Ovary (tissue), 9 donors: Measurements from ENCODE around the gene FTO. TPM values are rescaled to one million over a fixed set of nuclear protein-coding genes. Genes with fewer than 3 reads are reported as not detected.

Source experiments
- DNase-seq, 5 donors: peaks; one replicate each; pipeline ENCODE4 v3.0.0-alpha.2; 2019 to 2020
- H3K27ac ChIP-seq, 2 donors: fragments of 200-600 bp; one replicate each; pipeline versions ENCODE4 v1.5.1 to v1.8.0; 2019 to 2022
- H3K27me3 ChIP-seq: fragments of 200-600 bp; one replicate; pipeline ENCODE4 v1.8.0; 2022
- H3K36me3 ChIP-seq: fragments of 200-600 bp; sonication (generic); one replicate; pipeline ENCODE4 v1.5.1; 2019
- H3K4me1 ChIP-seq: one replicate; pipeline ENCODE4 v1.8.1; 2013; ENCODE audit warnings: mild to moderate bottlenecking, moderate library complexity; ENCODE audit not compliant: insufficient read depth
- H3K4me3 ChIP-seq: fragments of 200-600 bp; sonication (generic); one replicate; pipeline ENCODE4 v1.5.1; 2017
- H3K9me3 ChIP-seq, 2 donors: fragments of 200-600 bp in 1 of 2; sonication (generic) in 1 of 2; one replicate each; pipeline versions ENCODE4 v1.5.1 to v1.8.1; 2013 to 2019; ENCODE audit warnings: mild to moderate bottlenecking in 1 of 2, moderate library complexity in 1 of 2
- EP300 ChIP-seq: sonication (generic); formaldehyde crosslinking; IDR thresholded peaks from one replicate; pipeline ENCODE4 v1.6.1; 2017; ENCODE audit warnings: antibody characterized with exemption
- POLR2A ChIP-seq: fragments of 450-650 bp; IDR thresholded peaks from one replicate; pipeline ENCODE4 v1.6.1; 2017; ENCODE audit warnings: antibody characterized with exemption, mild to moderate bottlenecking, moderate library complexity
- WGBS, 3 donors: extraction: QIAGEN DNeasy Blood & Tissue Kit in 1 of 3; methylation state at CpG; one replicate each; pipeline versions ENCODE4 v1.1.5 to v1.1.7; 2013 to 2017; 5-methylcytosine and 5-hydroxymethylcytosine counted together
- intact Hi-C, 4 donors: fragments of 100-400 bp; cut with DNase I; formaldehyde crosslinking; loops; one replicate each; pipeline versions ENCODE4 v1.11.0 to v1.15.1; 2022 to 2023
- polyA plus RNA-seq, 2 donors: library from polyadenylated mRNA; stranded (reverse); fragments of 200-250 nt in 1 of 2; fragments of 350-450 nt in 1 of 2; fragmentation: Illumina TruSeq in 1 of 2; extraction: RNeasy Lipid Tissue Mini Kit (QIAGEN cat#74804) in 1 of 2; gene quantifications; one replicate each; pipeline ENCODE4 v1.2.3, GENCODE V29; 2013 to 2014
- total RNA-seq, 7 donors: library from RNA; depleted of rRNA in 2 of 7; stranded (reverse); fragments of >200 nt in 2 of 7; fragmentation: NEBNext Ultra II Directional in 3 of 7; extraction: Animal tissue kit (Norgen Biotek cat#: 25700) in 3 of 7; gene quantifications; one replicate each; pipeline versions ENCODE4 v1.1.0 to v1.2.4, GENCODE V29; 2016 to 2023
- TF ChIP-seq, protein P1 (sequence below), 3 donors: fragments of 450-650 bp in 2 of 3; fragments of 200-600 bp in 1 of 3; IDR thresholded peaks; one replicate each; pipeline versions ENCODE4 v1.5.1 to v1.8.0; 2016 to 2022; ENCODE audit warnings: antibody characterized with exemption in 3 of 3, mild to moderate bottlenecking in 1 of 3
- donor health status: DM: no; HTN: no; CAD: no; lungs with moderate emphysema.
- donor health status: DM: no; HTN: no; CAD: no.
- donor health status: Bipolar disorder and iron deficiency.
- donor health status: DM: yes; HTN: yes; CAD: no.
- donor health status: DM: no; HTN: no; CAD: no.
- donor health status: DM: yes; HTN: yes; CAD: no.

The FTO gene
- total and polyA plus RNA-seq, 9 donors, result 43.6 to 128 (median 91.4) TPM

DNA sequence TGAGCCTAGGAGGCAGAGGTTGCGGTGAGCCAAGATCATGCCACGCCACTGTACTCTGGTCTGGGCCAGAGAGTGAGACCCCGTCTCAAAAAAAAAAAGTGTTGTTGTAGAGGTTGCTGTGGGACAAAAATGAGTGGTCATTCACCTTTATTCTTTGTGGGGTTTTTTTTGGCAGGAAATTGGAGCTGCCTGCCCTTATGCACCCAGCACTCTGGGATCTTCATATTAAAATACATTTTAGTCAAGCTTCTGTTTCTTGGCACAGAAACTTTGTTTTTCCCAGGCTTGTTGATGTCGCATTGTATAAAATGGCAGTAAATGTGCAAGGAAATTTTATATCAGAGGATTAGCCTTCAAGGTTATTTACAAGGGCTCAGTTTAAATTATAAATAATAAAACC is 174.3 kb downstream of the FTO start:
- H3K36me3 ChIP-seq, result no peaks in the 10 kb centered on the region
- WGBS, 3 donors, result 58 to 66% (median 60%) methylated on average over 4 of the region's 4 CpGs
- TF ChIP-seq POLR2A (no peak), EP300 (no peak)
- TF ChIP-seq, protein P1, sequence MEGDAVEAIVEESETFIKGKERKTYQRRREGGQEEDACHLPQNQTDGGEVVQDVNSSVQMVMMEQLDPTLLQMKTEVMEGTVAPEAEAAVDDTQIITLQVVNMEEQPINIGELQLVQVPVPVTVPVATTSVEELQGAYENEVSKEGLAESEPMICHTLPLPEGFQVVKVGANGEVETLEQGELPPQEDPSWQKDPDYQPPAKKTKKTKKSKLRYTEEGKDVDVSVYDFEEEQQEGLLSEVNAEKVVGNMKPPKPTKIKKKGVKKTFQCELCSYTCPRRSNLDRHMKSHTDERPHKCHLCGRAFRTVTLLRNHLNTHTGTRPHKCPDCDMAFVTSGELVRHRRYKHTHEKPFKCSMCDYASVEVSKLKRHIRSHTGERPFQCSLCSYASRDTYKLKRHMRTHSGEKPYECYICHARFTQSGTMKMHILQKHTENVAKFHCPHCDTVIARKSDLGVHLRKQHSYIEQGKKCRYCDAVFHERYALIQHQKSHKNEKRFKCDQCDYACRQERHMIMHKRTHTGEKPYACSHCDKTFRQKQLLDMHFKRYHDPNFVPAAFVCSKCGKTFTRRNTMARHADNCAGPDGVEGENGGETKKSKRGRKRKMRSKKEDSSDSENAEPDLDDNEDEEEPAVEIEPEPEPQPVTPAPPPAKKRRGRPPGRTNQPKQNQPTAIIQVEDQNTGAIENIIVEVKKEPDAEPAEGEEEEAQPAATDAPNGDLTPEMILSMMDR (IDR thresholded peaks at IDR 0.05), result no peak
- H3K27me3 ChIP-seq, result no peaks in the 10 kb centered on the region
- H3K27ac ChIP-seq, result no peak overlapping the region
- no peak overlapping the region for H3K4me3 ChIP-seq
- intact Hi-C loops, result no loop called here
- peaks cover 7% of the 10 kb centered on the region for H3K4me1 ChIP-seq
- DNase-seq, result no peak
- no peaks in the 10 kb centered on the region for H3K9me3 ChIP-seq

DNA sequence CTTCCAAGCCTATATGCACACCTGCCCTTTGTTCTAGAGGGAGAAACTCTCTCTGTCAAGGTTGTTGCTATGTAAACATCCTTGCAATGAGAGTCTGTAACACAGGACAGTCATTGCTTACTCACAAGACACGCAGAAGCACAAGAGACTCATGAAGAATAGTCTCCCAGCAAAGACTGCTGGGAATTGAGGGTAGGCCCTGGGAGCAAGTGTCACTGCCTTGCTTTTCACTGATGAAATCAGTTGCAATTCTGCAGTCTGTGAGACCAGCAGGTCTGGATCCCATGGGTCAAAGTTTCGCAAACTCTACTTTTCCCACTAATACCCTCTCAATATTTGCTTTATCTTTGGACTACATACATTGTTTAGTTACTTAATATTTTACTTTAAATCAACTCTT is 177.4 kb downstream of the FTO start:
- Histone ChIP-seq H3K4me1 (peaks cover 3% of the 10 kb centered on the region), H3K27me3 (no peaks in the 10 kb centered on the region), H3K36me3 (no peaks in the 10 kb centered on the region), H3K27ac (no peak overlapping the region), H3K9me3 (no peaks in the 10 kb centered on the region), H3K4me3 (no peak overlapping the region)
- WGBS, 3 donors, result 88 to 96% (median 91%) methylated on average over 2 of the region's 2 CpGs
- DNase-seq, result no peak
- TF ChIP-seq, protein P1 (IDR thresholded peaks at IDR 0.05), result no peak
- TF ChIP-seq POLR2A, result no peak
- no peak for TF ChIP-seq EP300
- intact Hi-C loops, result no loop called here

DNA sequence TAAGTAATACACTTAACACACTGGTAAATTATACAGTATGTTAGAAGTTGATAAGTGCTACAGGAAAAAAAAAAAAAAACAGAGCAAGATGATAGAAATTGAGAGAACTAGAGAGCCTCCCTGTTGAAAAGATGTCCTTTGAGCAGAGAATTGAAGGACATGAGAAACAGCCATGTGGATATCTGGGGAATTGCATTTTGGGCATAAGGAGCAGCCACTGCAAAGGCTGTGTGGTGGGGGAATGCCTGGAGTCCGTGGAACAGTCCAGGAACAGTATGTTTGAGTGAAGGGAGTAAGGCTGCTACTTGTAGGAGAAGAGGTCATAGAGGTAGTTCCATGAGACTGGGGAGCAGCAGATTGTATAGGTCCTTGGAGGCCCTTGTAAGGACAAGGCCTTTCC is 178.4 kb downstream of the FTO start:
- DNase-seq, result no peak
- no peaks in the 10 kb centered on the region for H3K27me3 ChIP-seq
- 88 to 94% (median 91%) methylated on average over 1 of the region's 1 CpG for WGBS, 3 donors
- intact Hi-C loops, result no loop called here
- H3K4me3 ChIP-seq, result no peak overlapping the region
- H3K9me3 ChIP-seq, result no peaks in the 10 kb centered on the region
- H3K36me3 ChIP-seq, result no peaks in the 10 kb centered on the region
- no peak overlapping the region for H3K27ac ChIP-seq
- TF ChIP-seq POLR2A, result no peak
- TF ChIP-seq, protein P1 (IDR thresholded peaks at IDR 0.05), result no peak
- no peak for TF ChIP-seq EP300
- peaks cover 3% of the 10 kb centered on the region for H3K4me1 ChIP-seq

DNA sequence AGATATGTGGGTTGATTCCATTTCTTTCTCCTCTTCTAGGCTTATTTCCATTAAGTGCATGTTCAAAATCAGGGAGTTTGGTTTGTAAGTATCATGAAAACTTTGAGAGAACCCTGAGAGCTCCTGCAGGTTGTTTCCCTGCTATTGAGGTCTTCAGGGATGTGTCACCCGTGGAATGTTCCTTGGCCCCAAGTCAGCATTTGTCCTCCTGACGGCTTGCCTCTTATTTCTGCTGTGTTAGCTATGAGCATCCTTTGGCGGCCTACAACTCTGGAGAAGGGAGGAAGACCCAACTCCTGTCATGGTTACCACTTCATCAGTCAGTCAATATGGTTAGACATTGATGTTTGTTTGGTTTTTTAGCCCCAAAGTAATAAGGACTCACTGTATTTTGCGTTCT is 180.8 kb downstream of the FTO start:
- Histone ChIP-seq H3K9me3 (no peaks in the 10 kb centered on the region), H3K36me3 (no peaks in the 10 kb centered on the region), H3K27me3 (no peaks in the 10 kb centered on the region), H3K4me1 (no peaks in the 10 kb centered on the region), H3K27ac (no peak overlapping the region), H3K4me3 (no peak overlapping the region)
- TF ChIP-seq POLR2A (no peak), EP300 (no peak)
- TF ChIP-seq, protein P1 (IDR thresholded peaks at IDR 0.05), result no peak
- 90 to 96% (median 95%) methylated on average over 4 of the region's 4 CpGs for WGBS, 3 donors
- intact Hi-C loops, result no loop called here
- DNase-seq, result no peak
